Gastrocnemius medialis (tissue), 4 donors: ENCODE measurements around the gene RPL32.

ENCODE experiments used
- POLR2A ChIP-seq, 2 donors: fragments of 450-650 bp; IDR thresholded peaks; one replicate each; pipeline ENCODE4 v1.6.1; 2017; ENCODE audit warnings: antibody characterized with exemption in 2 of 2, mild to moderate bottlenecking in 2 of 2, moderate library complexity in 2 of 2
- TF ChIP-seq, protein P1 (sequence below), 5 experiments: fragments of 450-650 bp in 3 of 5; fragments of 200-600 bp in 2 of 5; sonication (generic) in 2 of 5; IDR thresholded peaks in 4 of 5; conservative IDR thresholded peaks in 1 of 5; 1 replicate in 4 of 5; 2 replicates in 1 of 5; pipeline ENCODE4 v1.5.1; 2016 to 2019; ENCODE audit warnings: antibody characterized with exemption in 5 of 5, mild to moderate bottlenecking in 3 of 5, moderate library complexity in 3 of 5

DNA sequence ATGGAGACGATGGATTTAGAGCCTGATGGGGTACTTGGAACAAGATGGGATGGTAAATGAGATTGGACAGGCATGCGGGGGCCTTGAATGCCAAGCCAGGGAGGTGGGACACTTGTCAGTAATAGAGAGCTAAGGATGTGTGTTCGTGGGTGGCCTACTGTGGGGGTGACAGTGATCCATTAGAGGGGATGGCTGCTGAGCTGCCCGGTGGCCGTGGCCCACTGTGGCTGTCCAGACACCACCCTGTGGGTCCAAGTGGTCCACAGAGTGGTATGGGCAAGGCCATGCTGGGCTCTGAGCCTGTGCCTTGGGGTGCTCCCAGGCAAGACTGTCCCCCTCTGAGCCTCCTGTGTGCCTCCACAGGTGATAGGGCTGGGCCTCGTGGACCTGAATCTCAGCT is 27.4 kb downstream of the RPL32 start:
- TF ChIP-seq, protein P1, sequence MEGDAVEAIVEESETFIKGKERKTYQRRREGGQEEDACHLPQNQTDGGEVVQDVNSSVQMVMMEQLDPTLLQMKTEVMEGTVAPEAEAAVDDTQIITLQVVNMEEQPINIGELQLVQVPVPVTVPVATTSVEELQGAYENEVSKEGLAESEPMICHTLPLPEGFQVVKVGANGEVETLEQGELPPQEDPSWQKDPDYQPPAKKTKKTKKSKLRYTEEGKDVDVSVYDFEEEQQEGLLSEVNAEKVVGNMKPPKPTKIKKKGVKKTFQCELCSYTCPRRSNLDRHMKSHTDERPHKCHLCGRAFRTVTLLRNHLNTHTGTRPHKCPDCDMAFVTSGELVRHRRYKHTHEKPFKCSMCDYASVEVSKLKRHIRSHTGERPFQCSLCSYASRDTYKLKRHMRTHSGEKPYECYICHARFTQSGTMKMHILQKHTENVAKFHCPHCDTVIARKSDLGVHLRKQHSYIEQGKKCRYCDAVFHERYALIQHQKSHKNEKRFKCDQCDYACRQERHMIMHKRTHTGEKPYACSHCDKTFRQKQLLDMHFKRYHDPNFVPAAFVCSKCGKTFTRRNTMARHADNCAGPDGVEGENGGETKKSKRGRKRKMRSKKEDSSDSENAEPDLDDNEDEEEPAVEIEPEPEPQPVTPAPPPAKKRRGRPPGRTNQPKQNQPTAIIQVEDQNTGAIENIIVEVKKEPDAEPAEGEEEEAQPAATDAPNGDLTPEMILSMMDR (IDR thresholded peaks at IDR 0.05 in 4 of 5, conservative IDR thresholded peaks at IDR 0.05 in 1 of 5), result no peak
- no peak for TF ChIP-seq POLR2A (IDR thresholded peaks at IDR 0.05)
